K562 (cell line): ENCODE data around the gene CRELD2. TPM values are rescaled to one million over a fixed set of nuclear protein-coding genes. Genes with fewer than 3 reads are reported as not detected.

Experiments used
- ATAC-seq: fragments of 200-7000 bp; cut with Tn5 transposase; 3 replicates; pipeline ENCODE4 v1.9.1; 2020; ENCODE audit warnings: moderate library complexity
- BruUV-seq: library from RNA; stranded (reverse); fragments of 400-500 nt; replicated peaks from 2 replicates; lab custom pipeline; 2021; lab: Mats Ljungman, UMichigan
- CTCF ChIA-PET: fragments of 300-600 bp; formaldehyde crosslinking; extraction: SDS; loops from one replicate; lab custom pipeline; 2021; ENCODE audit warnings: low intra/inter-chr PET ratio; lab: Yijun Ruan, JAX
- POLR2A ChIA-PET: fragments of 300-600, 350-650 bp; sonication (Branson Sonifier 250); formaldehyde crosslinking; extraction: SDS; loops from one replicate; lab custom pipeline; 2021; ENCODE audit warnings: antibody characterized with exemption, inconsistent platforms; lab: Yijun Ruan, JAX
- DNase-seq, 4 experiments: peaks; one replicate each; pipeline versions ENCODE4 v3.0.0 to v3.0.0-alpha.2; 2011 to 2018; ENCODE audit warnings: low spot score in 3 of 4, mixed read lengths in 3 of 4; ENCODE audit errors: extremely low read depth in 1 of 4
- FAIRE-seq: peaks from 2 replicates; lab custom pipeline; 2011; peaks lifted over from hg19 to GRCh38; lab: Jason Lieb, UNC
- H2AFZ ChIP-seq: 2 replicates; pipeline ENCODE4 v1.6.0; 2011; ENCODE audit warnings: low read depth, low read length, control low read depth, inconsistent platforms
- H3K27ac ChIP-seq: fragments of 200-600 bp; 3 replicates; pipeline ENCODE4 v1.8.0; 2011; ENCODE audit warnings: low read depth, mild to moderate bottlenecking, control low read depth, inconsistent platforms, low read length, moderate library complexity, mixed read lengths; ENCODE audit errors: extremely low read depth
- H3K27me3 ChIP-seq, 2 experiments: fragments of 300-600 bp in 1 of 2; 2 replicates in 1 of 2; 3 replicates in 1 of 2; pipeline versions ENCODE4 v1.6.0 to v1.8.0; 2011; ENCODE audit warnings: inconsistent platforms in 2 of 2, low read length in 2 of 2, mild to moderate bottlenecking in 1 of 2, mixed read lengths in 1 of 2, moderate library complexity in 1 of 2; ENCODE audit not compliant: control insufficient read depth in 2 of 2, insufficient read depth in 2 of 2
- H3K36me3 ChIP-seq: fragments of 300-600 bp; 3 replicates; pipeline ENCODE4 v1.8.0; 2011; ENCODE audit warnings: mild to moderate bottlenecking, low read length, inconsistent platforms; ENCODE audit not compliant: control insufficient read depth, insufficient read depth
- H3K4me1 ChIP-seq, 2 experiments: fragments of 200-600 bp in 1 of 2; replicated peaks in 1 of 2; 2 replicates in 1 of 2; 3 replicates in 1 of 2; pipeline versions ENCODE4 v1.5.1 to v1.8.0; 2011; ENCODE audit warnings: inconsistent platforms in 2 of 2, low read length in 2 of 2, mild to moderate bottlenecking in 1 of 2, mixed read lengths in 1 of 2, moderate library complexity in 1 of 2; ENCODE audit not compliant: control insufficient read depth in 2 of 2, insufficient read depth in 2 of 2
- H3K4me2 ChIP-seq: 2 replicates; pipeline ENCODE4 v1.6.1; 2011; ENCODE audit warnings: low read length, control low read depth, inconsistent platforms, mixed read lengths; ENCODE audit not compliant: insufficient read depth
- H3K4me3 ChIP-seq: fragments of 200-600 bp; sonication (generic), shearing (Covaris generic); 2 replicates; pipeline ENCODE4 v1.5.1; 2016; ENCODE audit warnings: control low read depth, inconsistent platforms
- H3K79me2 ChIP-seq: fragments of 200-600 bp; 3 replicates; pipeline ENCODE4 v1.8.0; 2011; ENCODE audit warnings: low read length, inconsistent platforms; ENCODE audit not compliant: control insufficient read depth, insufficient read depth
- H3K9ac ChIP-seq, 2 experiments: 2 replicates each; pipeline versions ENCODE4 v1.6.0 to v1.6.1; 2011; ENCODE audit warnings: low read depth in 2 of 2, low read length in 2 of 2, control low read depth in 1 of 2, inconsistent platforms in 1 of 2, mild to moderate bottlenecking in 1 of 2, mixed read lengths in 1 of 2; ENCODE audit not compliant: insufficient read depth in 1 of 2
- H3K9me1 ChIP-seq: one replicate; pipeline ENCODE4 v1.6.0; 2011; ENCODE audit warnings: inconsistent platforms, mild to moderate bottlenecking, low read length, moderate library complexity; ENCODE audit not compliant: control insufficient read depth, insufficient read depth
- H3K9me3 ChIP-seq: replicated peaks from 2 replicates; pipeline ENCODE4 v1.5.1; 2011; ENCODE audit warnings: low read depth, low read length, inconsistent platforms; ENCODE audit not compliant: control insufficient read depth, insufficient read depth
- H4K20me1 ChIP-seq: replicated peaks from 2 replicates; pipeline ENCODE4 v1.6.1; 2011; ENCODE audit warnings: low read length, inconsistent platforms, mixed read lengths; ENCODE audit not compliant: control insufficient read depth, insufficient read depth
- HDAC1 ChIP-seq, 2 experiments: fragments of 450-650 bp; IDR thresholded peaks; 2 replicates each; pipeline ENCODE4 v1.6.1; 2016 to 2017; ENCODE audit warnings: inconsistent platforms in 1 of 2, mild to moderate bottlenecking in 1 of 2, moderate library complexity in 1 of 2
- NCOA4 ChIP-seq: fragments of 450-650 bp; IDR thresholded peaks from 2 replicates; pipeline ENCODE4 v1.6.1; 2018; ENCODE audit warnings: mild to moderate bottlenecking; ENCODE audit not compliant: partially characterized antibody
- PML ChIP-seq: IDR thresholded peaks from 2 replicates; pipeline ENCODE4 v1.6.1; 2012; ENCODE audit warnings: low read length, inconsistent platforms
- POLR2G ChIP-seq: fragments of 200-400 bp; formaldehyde crosslinking; IDR thresholded peaks from 2 replicates; pipeline ENCODE4 v1.6.1; 2017; ENCODE audit warnings: low read depth, mild to moderate bottlenecking, antibody characterized with exemption, low read length, moderate library complexity
- TAF7 ChIP-seq: fragments of 450-650 bp; IDR thresholded peaks from 2 replicates; pipeline ENCODE4 v1.6.1; 2016; ENCODE audit warnings: missing genetic modification characterization, missing compliant biosample characterization
- TFE3 ChIP-seq: fragments of 450-650 bp; formaldehyde crosslinking; IDR thresholded peaks from 2 replicates; pipeline ENCODE4 v1.4.0; 2020; ENCODE audit warnings: mild to moderate bottlenecking, mixed read lengths
- WGBS: fragments of 100-300 bp; shearing (Covaris generic); methylation state at CpG from one replicate; pipeline ENCODE4 v1.1.6; 2016; ENCODE audit warnings: low coverage, mixed read lengths; ENCODE audit not compliant: insufficient coverage; ENCODE audit errors: missing lambda C conversion rate; 5-methylcytosine and 5-hydroxymethylcytosine counted together
- in situ Hi-C: fragments of 300-500 bp; cut with MboI; formaldehyde crosslinking; loops from 4 replicates; pipeline ENCODE4 v1.15.0; 2018; ENCODE audit warnings: inconsistent platforms, mixed read lengths
- intact Hi-C: fragments of 100-400 bp; cut with micrococcal nuclease; formaldehyde crosslinking; loops from 2 replicates; pipeline ENCODE4 v1.14.2; 2022
- polyA plus RNA-seq, 8 experiments: library from polyadenylated mRNA; depleted of rRNA in 4 of 8; stranded (reverse) in 5 of 8; unstranded in 3 of 8; fragments of >200 nt; fragmentation: Nextera tagmentation in 2 of 8; fragmentation: Illumina TruSeq in 1 of 8; extraction: Ambion mirVana in 2 of 8; extraction: Trizol in 1 of 8; gene quantifications; 2 replicates each; pipeline versions ENCODE4 v1.2.1 to v1.2.3, GENCODE V29; 2011 to 2014; ENCODE audit warnings: inconsistent platforms in 1 of 8, missing spikeins in 1 of 8
- total RNA-seq, 7 experiments: library from RNA; depleted of rRNA in 6 of 7; stranded (reverse); fragments of >200 nt in 6 of 7; fragmentation: Illumina TruSeq in 2 of 7; extraction: Trizol in 2 of 7; gene quantifications; 2 replicates each; pipeline versions ENCODE4 v1.2.1 to v1.2.3, GENCODE V29; 2011 to 2021; ENCODE audit warnings: low replicate concordance in 1 of 7
- TF ChIP-seq, protein P1 (sequence below): fragments of 450-650 bp; IDR thresholded peaks from 2 replicates; pipeline ENCODE4 v1.6.1; 2016; ENCODE audit warnings: mild to moderate bottlenecking

Gene CRELD2
- total and polyA plus RNA-seq, 9 of the 15 experiments (the other 6 are each of a cell fraction or from before 2014, with no cell fraction given) = 0.96 to 25.3 (median 8.8) TPM

GRCh38 chr22:49905465-49905864 lies 13.0 kb upstream of the CRELD2 start:
- no peak overlapping the region for H3K4me2 ChIP-seq
- BruUV-seq = no TSS peak
- peaks cover 25% of the 10 kb centered on the region; the same call in 2 of the 3 replicates for H3K36me3 ChIP-seq
- H3K9me3 ChIP-seq = 0 out of 2 replicates have a peak, but pooled peaks cover 4% of the 10 kb centered on the region
- H2AFZ ChIP-seq = no peak overlapping the region
- no peak for DNase-seq
- WGBS = 92% methylated on average over 17 of the region's 18 CpGs
- intact Hi-C loops = no loop called here
- ATAC-seq = no peak
- H4K20me1 ChIP-seq = no peaks in the 10 kb centered on the region
- H3K4me1 ChIP-seq = peaks cover 0 to 23% of the 10 kb centered on the region in 2 experiments; a peak in 1 of 5 replicates
- H3K9ac ChIP-seq = no peak overlapping the region
- no peak for FAIRE-seq
- TF ChIP-seq NCOA4 = no peak
- in situ Hi-C loops = no loop called here
- ChIA-PET CTCF (no interaction called here), POLR2A (interaction anchor here (1.0 to 1.3 kb wide), 2 partner anchors 37 to 49 kb away, joined by 3 to 4 read pairs; no protein-coding TSS in a partner anchor)
- H3K27ac ChIP-seq = no peak overlapping the region
- H3K79me2 ChIP-seq = no peaks in the 10 kb centered on the region
- no peak overlapping the region for H3K4me3 ChIP-seq
- H3K27me3 ChIP-seq = no peaks in the 10 kb centered on the region
- H3K9me1 ChIP-seq = no peaks in the 10 kb centered on the region

- WGBS = 89% methylated on average over 7 of the region's 28 CpGs
- no peak overlapping the region for H3K27ac ChIP-seq
- H3K9me3 ChIP-seq = 0 out of 2 replicates have a peak, but pooled peaks cover 3% of the 10 kb centered on the region
- H2AFZ ChIP-seq = no peak overlapping the region
- H3K4me1 ChIP-seq = peaks cover 0 to 23% of the 10 kb centered on the region in 2 experiments; a peak in 1 of 5 replicates
- CTCF ChIA-PET = no interaction called here
- no peaks in the 10 kb centered on the region for H3K27me3 ChIP-seq
- H3K4me2 ChIP-seq = no peak overlapping the region
- POLR2A ChIA-PET = interaction anchor here (0.6 to 1.3 kb wide), 2 partner anchors 38 to 75 kb away, joined by 4 to 5 read pairs; no protein-coding TSS in a partner anchor
- H3K4me3 ChIP-seq = no peak overlapping the region
- H3K9ac ChIP-seq = no peak overlapping the region
- in situ Hi-C loops = no loop called here
- H4K20me1 ChIP-seq = no peaks in the 10 kb centered on the region
- H3K79me2 ChIP-seq = no peaks in the 10 kb centered on the region
- TF ChIP-seq TFE3 (CRISPR knock-in tag) (no peak), POLR2G (peak; percentile 47; the same call in 1 of the 2 replicates), PML (no peak), TAF7 (tag) (no peak), HDAC1 (IDR thresholded peaks at IDR 0.05) (no peak)
- TF ChIP-seq, protein P1, sequence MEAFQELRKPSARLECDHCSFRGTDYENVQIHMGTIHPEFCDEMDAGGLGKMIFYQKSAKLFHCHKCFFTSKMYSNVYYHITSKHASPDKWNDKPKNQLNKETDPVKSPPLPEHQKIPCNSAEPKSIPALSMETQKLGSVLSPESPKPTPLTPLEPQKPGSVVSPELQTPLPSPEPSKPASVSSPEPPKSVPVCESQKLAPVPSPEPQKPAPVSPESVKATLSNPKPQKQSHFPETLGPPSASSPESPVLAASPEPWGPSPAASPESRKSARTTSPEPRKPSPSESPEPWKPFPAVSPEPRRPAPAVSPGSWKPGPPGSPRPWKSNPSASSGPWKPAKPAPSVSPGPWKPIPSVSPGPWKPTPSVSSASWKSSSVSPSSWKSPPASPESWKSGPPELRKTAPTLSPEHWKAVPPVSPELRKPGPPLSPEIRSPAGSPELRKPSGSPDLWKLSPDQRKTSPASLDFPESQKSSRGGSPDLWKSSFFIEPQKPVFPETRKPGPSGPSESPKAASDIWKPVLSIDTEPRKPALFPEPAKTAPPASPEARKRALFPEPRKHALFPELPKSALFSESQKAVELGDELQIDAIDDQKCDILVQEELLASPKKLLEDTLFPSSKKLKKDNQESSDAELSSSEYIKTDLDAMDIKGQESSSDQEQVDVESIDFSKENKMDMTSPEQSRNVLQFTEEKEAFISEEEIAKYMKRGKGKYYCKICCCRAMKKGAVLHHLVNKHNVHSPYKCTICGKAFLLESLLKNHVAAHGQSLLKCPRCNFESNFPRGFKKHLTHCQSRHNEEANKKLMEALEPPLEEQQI = no peak
- ATAC-seq (no peak), FAIRE-seq (no peak), DNase-seq (no peak)
- BruUV-seq = no TSS peak
- intact Hi-C loops = no loop called here
- no peaks in the 10 kb centered on the region for H3K9me1 ChIP-seq
- peaks cover 25% of the 10 kb centered on the region; the same call in 2 of the 3 replicates for H3K36me3 ChIP-seq
Observed at GRCh38 chr22:49906071-49906798, 12.2 kb upstream of the CRELD2 start.
